Effector memory CD8-positive, alpha-beta T cell (primary cell): Measurements from ENCODE around the gene PCCA.

ENCODE experiments used
- ATAC-seq: fragments of 150-1000 bp; cut with Tn5 transposase; replicated peaks from 2 replicates; pipeline ENCODE4 v1.10.0; 2021; ENCODE audit warnings: mild to moderate bottlenecking, moderate library complexity
- DNase-seq, 3 experiments: peaks; one replicate each; pipeline ENCODE4 v3.0.0; 2021
- H3K27ac Mint-ChIP-seq, 2 donors: one replicate each; pipeline ENCODE4 v1.8.0; 2022; ENCODE audit warnings: mild to moderate bottlenecking in 2 of 2, mixed read lengths in 2 of 2, moderate library complexity in 2 of 2
- H3K27me3 Mint-ChIP-seq, 2 donors: one replicate each; pipeline ENCODE4 v1.8.0; 2022; ENCODE audit warnings: mixed read lengths in 2 of 2
- H3K36me3 Mint-ChIP-seq: one replicate; pipeline ENCODE4 v1.8.0; 2022; ENCODE audit warnings: mild to moderate bottlenecking, moderate library complexity, mixed read lengths; ENCODE audit not compliant: insufficient read depth
- H3K4me1 Mint-ChIP-seq, 2 donors: one replicate each; pipeline ENCODE4 v1.8.0; 2022; ENCODE audit warnings: low read depth in 2 of 2, mixed read lengths in 2 of 2
- H3K4me3 Mint-ChIP-seq, 2 donors: one replicate each; pipeline ENCODE4 v1.8.0; 2022; ENCODE audit warnings: mild to moderate bottlenecking in 2 of 2, mixed read lengths in 2 of 2, moderate library complexity in 2 of 2
- H3K9me3 Mint-ChIP-seq, 2 donors: one replicate each; pipeline ENCODE4 v1.8.0; 2022; ENCODE audit warnings: mixed read lengths in 2 of 2

The PCCA gene

DNA sequence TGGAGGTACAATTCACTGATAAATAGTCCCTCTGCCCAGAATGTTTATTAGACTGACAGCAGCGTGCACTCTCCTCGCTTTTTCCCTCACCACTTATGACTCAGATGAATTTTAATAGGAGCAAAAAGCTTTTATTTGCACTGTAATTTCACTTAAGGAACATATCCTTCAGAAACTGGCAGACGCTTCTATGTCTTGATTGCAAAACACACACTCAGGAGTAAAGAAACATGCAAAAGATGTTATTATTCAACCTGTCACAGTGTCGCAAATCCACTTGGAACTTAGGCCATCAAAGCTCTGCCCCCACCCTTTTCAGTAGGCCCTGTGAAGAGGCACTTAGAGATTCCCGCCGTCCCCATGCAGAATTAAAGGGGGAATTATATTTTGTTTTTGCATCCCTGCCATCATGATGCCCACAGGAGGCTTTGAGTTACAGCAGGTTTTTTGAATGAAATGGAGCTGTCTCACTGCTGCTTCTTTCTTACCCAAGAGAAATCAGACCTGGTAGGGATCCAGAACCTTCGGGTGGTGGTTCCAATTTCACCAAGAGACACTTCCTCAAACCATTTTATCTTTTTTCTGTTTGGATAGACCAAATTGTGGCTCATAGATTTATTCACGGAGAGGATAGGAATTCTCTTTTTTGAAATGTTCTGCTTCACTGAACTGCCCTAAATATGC, 425.2 kb downstream of the PCCA start:
- Mint-ChIP-seq H3K9me3 (no peaks in the 10 kb centered on the region), H3K36me3 (peaks cover 2% of the 10 kb centered on the region), H3K27me3 (no peaks in the 10 kb centered on the region), H3K4me1 (peaks cover 5 to 8% of the 10 kb centered on the region in 2 donors), H3K27ac (no peak overlapping the region), H3K4me3 (no peak overlapping the region)
- no peak for ATAC-seq
- DNase-seq = no peak

DNA sequence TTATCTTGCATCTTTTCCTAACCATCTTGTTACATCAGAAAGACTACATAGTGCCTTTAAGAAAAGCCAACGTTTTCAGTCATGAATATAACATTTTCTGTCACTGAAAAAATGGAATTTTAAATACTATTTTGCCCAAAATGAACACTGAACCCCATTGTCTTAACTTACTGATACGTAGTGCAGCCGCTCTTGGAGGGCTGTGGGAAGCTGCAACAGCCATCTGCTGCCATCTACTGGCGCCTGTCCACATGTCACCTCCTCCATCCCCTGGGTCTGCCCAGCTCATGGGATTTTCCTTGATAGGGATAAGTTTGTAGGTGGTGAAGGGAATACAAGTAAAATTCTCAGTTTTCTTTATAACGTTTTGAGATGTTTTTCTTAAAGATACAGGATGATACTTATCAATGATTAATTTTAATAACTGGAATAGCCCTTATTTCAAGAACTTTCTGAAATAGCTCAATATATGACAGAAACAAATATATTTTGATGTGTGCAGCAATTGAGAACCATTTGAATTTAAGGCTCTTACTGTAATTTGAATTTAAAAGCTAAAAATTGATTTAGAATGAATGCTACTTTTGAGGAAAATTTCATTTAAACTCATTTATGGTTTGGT, 426.0 kb downstream of the PCCA start:
- H3K27me3 Mint-ChIP-seq = no peaks in the 10 kb centered on the region
- peaks cover 5 to 8% of the 10 kb centered on the region in 2 donors for H3K4me1 Mint-ChIP-seq
- ATAC-seq (peak; percentile 98), DNase-seq (peak; percentile 65 to 75 (median 68))
- H3K4me3 Mint-ChIP-seq = no peak overlapping the region
- peaks cover 2% of the 10 kb centered on the region for H3K36me3 Mint-ChIP-seq
- no peaks in the 10 kb centered on the region for H3K9me3 Mint-ChIP-seq
- H3K27ac Mint-ChIP-seq = no peak overlapping the region

DNA sequence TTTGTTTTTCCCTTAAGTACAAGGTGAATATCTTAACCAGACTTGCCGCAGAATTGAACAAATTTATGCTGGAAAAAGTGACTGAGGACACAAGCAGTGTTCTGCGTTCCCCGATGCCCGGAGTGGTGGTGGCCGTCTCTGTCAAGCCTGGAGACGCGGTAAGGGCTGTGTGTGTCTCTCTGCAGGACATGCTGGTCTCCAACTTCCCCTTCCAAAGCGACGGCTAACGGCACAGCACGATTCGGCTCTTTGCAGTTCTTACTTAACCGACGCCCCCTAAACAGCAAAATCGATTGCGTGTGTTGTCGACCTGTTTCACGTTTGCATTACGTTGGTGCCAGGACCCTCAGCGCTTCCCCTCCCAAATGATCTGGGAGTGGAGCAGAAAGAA, 426.5 kb downstream of the PCCA start:
- peaks cover 2% of the 10 kb centered on the region for H3K36me3 Mint-ChIP-seq
- H3K4me1 Mint-ChIP-seq = peaks cover 5 to 8% of the 10 kb centered on the region in 2 donors
- DNase-seq (no peak), ATAC-seq (no peak)
- H3K9me3 Mint-ChIP-seq = no peaks in the 10 kb centered on the region
- no peak overlapping the region for H3K4me3 Mint-ChIP-seq
- H3K27me3 Mint-ChIP-seq = no peaks in the 10 kb centered on the region
- H3K27ac Mint-ChIP-seq = peak overlapping the region in 1 of 2 donors; percentile 13

DNA sequence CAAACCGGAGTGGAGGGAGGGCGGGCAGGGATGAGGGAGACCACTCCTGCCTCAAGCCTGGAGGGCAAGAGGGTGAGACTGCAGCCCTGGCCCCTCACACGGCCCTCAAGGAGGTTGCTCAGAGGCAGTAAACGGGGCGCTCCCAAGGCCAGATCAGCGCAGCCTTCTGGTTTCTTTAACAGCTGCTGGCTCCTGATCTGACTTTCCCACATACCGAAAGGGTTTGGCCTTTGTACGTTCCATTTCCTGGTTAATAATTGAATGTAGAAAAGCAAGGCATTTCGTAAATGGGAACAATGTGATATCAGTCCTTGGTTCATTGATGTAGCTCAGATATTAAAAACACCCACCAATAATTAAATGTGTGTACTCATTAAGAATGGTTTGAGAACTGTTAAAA, 428.2 kb downstream of the PCCA start:
- Mint-ChIP-seq H3K4me1 (peaks cover 5 to 12% of the 10 kb centered on the region in 2 donors), H3K9me3 (no peaks in the 10 kb centered on the region), H3K27ac (peak overlapping the region in 1 of 2 donors; percentile 27), H3K27me3 (no peaks in the 10 kb centered on the region), H3K36me3 (peaks cover 2% of the 10 kb centered on the region), H3K4me3 (peak overlapping the region in 1 of 2 donors; percentile 51)
- DNase-seq (no peak), ATAC-seq (no peak)

DNA sequence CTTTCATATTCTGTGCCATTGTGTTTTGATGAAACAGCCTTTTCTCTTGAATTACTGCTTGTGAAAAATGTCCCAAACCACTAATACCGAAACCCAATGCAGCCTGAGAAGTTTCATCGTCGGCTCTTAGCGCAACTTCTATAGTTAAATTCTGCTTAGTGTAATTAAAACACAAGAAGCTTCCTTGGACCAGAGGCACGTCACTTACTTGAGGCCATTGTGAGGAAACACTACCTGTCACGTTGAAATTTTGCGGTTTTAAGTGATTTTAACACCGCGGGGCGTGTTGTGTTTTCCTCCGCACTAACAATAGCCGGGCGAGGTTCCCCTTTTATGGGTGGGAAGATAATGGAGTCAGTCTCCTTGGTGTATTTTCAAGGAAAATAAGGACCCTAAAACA, 428.8 kb downstream of the PCCA start:
- peak overlapping the region; percentile 27 to 51 for H3K4me3 Mint-ChIP-seq

DNA sequence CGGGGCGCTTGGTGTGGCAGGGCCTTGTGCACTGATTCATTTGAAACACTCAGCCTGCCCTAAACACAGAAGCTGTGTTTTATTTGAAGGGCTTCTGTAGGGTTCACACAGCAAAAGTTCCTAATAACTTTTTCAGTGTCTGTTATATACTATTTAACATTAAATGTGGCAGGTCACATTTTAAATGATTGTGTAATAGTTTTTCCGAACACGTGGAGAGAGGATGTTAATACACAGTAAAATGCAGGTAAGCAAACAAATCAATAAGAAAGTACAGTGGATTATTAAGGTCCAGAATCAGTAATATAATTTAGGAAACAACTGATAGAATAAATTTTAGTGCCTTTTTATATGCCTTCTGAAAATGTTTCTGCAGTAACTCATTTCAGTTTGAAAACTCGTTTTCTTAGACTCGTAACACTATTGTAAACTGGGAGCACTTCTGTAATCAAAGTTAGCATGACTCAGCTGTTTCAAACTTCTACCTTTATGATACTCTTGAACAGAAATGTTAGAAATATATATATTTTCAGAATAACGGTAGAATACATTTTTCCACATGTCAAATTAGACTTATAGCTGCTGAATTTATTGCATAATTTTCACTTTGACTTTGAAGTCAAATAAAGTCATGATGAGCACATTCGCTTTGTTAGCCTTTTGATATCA, 429.6 kb downstream of the PCCA start:
- Mint-ChIP-seq H3K4me1 (peaks cover 5 to 12% of the 10 kb centered on the region in 2 donors), H3K36me3 (peaks cover 2% of the 10 kb centered on the region), H3K4me3 (no peak overlapping the region), H3K27me3 (no peaks in the 10 kb centered on the region), H3K27ac (peak overlapping the region in 1 of 2 donors; percentile 44), H3K9me3 (no peaks in the 10 kb centered on the region)
- no peak for DNase-seq
- no peak for ATAC-seq

More for the DNA sequence above, 428.8 kb downstream of the PCCA start:
- peaks cover 5 to 12% of the 10 kb centered on the region in 2 donors for H3K4me1 Mint-ChIP-seq
- H3K9me3 Mint-ChIP-seq = no peaks in the 10 kb centered on the region
- peak; percentile 42 for ATAC-seq
- peak overlapping the region in 1 of 2 donors; percentile 27 for H3K27ac Mint-ChIP-seq
- no peaks in the 10 kb centered on the region for H3K27me3 Mint-ChIP-seq
- H3K36me3 Mint-ChIP-seq = peaks cover 2% of the 10 kb centered on the region
- no peak for DNase-seq

DNA sequence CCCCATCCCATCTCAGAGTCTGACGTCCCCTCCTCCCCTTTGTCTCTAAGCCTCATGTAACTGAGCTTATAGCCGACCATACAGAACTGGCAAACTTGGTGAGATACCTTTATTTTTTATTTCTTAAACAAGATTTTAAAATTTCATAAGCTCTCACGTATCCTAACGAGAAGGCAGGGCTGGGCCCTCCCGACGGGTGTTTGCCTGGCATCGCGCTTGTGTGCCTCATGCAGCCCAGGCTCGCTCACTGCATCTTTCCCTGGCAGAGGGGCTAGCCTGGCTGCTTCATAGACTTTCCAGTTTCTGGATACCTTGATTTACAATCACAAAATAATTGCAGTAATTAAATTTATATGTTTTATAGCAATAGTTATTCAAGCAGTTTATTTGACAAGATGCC, 430.7 kb downstream of the PCCA start:
- Mint-ChIP-seq H3K9me3 (no peaks in the 10 kb centered on the region), H3K36me3 (peaks cover 2% of the 10 kb centered on the region), H3K27ac (no peak overlapping the region), H3K4me1 (peaks cover 5 to 12% of the 10 kb centered on the region in 2 donors), H3K4me3 (no peak overlapping the region), H3K27me3 (no peaks in the 10 kb centered on the region)
- ATAC-seq (no peak), DNase-seq (no peak)

DNA sequence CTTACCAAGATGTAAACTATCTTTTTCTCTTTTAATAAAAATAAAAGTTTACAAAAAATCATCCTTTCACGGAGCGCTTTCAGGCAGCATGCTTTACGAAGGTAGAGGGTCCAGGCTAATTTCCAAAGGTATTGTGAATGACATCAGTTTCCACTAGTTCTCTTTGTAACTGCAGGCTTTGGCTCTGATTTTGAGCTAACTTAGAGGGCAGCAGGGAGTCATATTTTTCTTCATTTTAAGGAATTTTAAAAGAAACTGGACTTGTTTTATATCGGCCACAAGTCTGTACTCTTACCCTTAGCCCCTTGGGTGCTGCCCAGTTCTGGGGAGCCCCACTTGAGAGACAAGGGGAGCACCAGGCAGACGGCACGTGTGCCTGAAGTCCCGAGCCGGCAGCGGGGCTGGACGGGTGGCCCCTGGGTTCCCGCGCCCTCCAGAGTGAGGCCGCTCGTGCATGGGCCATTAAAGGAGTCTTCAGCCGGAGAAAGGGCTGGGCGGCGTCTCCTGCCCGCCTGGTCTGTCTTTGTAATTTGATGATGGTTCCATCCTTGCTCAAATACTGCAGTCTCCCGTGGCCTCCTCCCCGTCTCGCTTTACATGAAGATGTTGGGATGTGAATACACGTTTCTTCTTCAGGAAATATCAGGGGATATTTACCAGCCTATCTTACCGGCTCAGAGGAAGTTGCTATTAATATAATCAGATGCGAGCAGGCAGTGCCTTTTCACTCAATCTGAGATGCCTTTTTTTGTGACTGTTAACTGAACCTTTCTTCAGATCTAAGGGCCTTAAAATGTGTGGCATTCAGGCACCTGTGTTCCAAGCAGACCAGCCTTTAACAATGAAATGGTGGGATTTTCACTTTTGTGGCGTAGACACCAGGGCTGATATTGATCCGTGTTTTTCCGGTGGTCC, 432.3 kb downstream of the PCCA start:
- ATAC-seq = peak; percentile 26
- Mint-ChIP-seq H3K27me3 (no peaks in the 10 kb centered on the region), H3K27ac (no peak overlapping the region), H3K4me1 (peaks cover 3 to 12% of the 10 kb centered on the region in 2 donors), H3K36me3 (peaks cover 5% of the 10 kb centered on the region), H3K9me3 (no peaks in the 10 kb centered on the region), H3K4me3 (peak overlapping the region; percentile 25 to 62)
- DNase-seq = no peak

DNA sequence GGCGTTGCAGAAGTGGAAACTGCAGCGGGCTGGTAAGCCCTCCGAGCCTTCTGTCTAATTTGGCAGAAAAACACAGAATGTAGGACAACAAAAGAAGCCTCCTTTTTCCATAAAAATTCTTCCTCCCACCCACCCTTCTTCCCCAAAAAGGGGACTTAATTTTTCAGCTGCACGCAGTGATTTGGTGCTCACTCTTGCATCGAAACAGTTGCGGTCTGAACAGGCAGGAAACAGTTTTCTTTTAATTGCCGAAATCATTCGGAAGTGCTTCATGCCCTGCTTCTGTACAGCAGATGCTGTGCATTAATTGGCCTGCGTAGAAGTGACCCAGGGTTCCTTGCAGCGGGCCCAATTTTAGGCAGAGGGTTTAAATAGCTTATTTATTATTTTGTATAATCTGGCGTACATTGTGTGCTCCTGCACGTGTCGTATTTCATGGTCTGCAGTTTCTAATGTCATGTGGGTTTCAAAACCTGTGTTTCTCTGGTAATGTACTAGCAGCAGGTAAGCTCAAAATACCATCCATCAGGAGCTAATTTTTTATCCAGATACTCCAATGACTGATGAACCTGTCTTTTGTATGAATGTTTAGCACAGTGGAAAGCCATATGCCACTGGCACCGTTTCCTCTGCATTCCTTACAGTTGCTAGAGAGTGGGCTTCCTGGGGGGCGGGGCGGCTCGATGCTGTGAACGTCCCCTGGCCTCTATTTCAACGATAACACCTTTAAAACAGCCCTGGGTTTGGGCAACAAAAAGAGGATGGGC, 433.1 kb downstream of the PCCA start:
- Mint-ChIP-seq H3K4me1 (peaks cover 3 to 12% of the 10 kb centered on the region in 2 donors), H3K27ac (no peak overlapping the region), H3K36me3 (peaks cover 3% of the 10 kb centered on the region), H3K4me3 (peak overlapping the region; percentile 25 to 62), H3K9me3 (no peaks in the 10 kb centered on the region), H3K27me3 (no peaks in the 10 kb centered on the region)
- peak; percentile 51 for ATAC-seq
- no peak for DNase-seq

DNA sequence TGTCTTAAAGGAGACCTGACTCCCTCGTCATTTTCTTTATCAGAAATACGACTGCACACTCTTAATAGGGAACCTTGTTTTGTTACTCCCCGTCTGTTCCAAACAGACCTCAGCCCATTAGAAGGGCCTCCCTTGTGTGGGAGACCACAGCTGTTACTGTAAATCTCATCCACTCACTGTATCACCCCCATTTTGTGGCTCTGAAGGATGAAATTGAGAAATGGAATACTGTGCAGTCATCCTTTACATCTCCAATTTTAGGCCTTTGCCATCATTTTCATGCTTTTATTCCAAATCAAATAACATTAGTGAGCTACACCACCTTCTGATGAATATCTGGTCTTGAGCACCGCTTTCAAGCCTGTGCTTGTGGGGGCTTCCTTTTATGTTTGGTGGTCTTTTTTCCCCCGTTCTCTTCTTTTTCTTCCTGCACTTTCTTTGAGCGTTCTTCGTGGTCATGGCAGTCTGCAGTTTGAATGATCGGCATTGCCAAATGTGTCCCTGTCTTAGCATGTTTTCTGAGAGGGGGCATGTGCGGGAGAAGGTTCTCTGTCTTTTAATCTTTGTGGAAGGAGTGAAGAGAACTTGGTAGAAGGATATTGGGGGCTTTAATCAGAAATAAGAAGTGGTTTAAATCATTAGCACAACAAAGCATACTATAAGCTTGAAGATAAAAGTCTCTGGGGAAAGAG, 433.9 kb downstream of the PCCA start:
- Mint-ChIP-seq H3K4me3 (no peak overlapping the region), H3K9me3 (no peaks in the 10 kb centered on the region), H3K36me3 (peaks cover 3% of the 10 kb centered on the region), H3K27ac (no peak overlapping the region), H3K4me1 (peaks cover 3 to 6% of the 10 kb centered on the region in 2 donors), H3K27me3 (no peaks in the 10 kb centered on the region)
- ATAC-seq (no peak), DNase-seq (no peak)

DNA sequence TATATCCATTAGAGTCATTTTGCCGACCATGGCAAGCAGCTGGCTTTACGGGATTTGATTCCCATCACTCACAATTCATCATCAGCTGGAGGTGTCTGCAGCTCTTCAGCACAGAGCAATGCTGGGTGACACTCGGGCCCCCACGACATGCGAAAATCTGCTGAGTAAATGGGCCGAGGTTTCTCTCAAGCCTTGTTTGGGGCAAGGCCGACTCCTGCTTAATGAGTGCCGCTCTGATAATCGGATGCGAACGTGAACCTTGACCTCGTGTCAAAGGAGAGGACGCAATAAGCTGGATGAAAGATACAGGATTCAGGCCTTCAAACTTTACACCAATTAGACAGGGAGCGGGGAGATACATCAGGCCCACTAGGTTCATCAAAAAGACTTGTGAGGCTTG, 434.5 kb downstream of the PCCA start:
- Mint-ChIP-seq H3K27me3 (no peaks in the 10 kb centered on the region), H3K27ac (no peak overlapping the region), H3K4me3 (no peak overlapping the region)

DNA sequence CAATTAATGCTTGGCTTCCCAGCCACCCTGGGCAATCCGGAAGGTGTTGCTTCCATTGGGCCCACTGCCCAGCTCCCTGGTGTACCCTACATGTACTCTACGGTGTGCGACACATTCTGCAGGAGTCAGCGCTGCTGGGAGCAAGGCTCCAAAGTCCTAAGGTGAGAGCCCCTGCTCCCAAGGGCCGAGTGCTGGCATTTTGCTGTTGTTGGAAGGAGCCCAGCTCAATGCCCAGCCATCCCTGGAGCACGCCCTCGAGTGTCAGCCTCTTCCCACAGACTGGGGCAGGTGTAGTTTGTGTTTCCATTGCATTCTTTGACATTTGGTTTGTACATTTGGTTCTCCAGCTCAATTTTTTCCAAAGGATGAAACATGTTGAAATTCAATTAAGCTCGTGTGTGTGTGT, 435.1 kb downstream of the PCCA start:
- Mint-ChIP-seq H3K4me1 (peaks cover 0 to 4% of the 10 kb centered on the region in 2 donors), H3K9me3 (no peaks in the 10 kb centered on the region), H3K27me3 (no peaks in the 10 kb centered on the region), H3K4me3 (no peak overlapping the region), H3K36me3 (peaks cover 3% of the 10 kb centered on the region), H3K27ac (peak overlapping the region in 1 of 2 donors; percentile 24)
- DNase-seq = no peak
- no peak for ATAC-seq

More for the DNA sequence above, 434.5 kb downstream of the PCCA start:
- no peaks in the 10 kb centered on the region for H3K9me3 Mint-ChIP-seq
- ATAC-seq (no peak), DNase-seq (no peak)
- H3K4me1 Mint-ChIP-seq = peaks cover 0 to 4% of the 10 kb centered on the region in 2 donors
- H3K36me3 Mint-ChIP-seq = peaks cover 3% of the 10 kb centered on the region
